WTC11 (cell line): Measurements from ENCODE around the gene SYNPO. TPM values are rescaled to one million over a fixed set of nuclear protein-coding genes. Genes with fewer than 3 reads are reported as not detected.

ENCODE experiments used
- ATAC-seq: fragments of 200-7000 bp; cut with Tn5 transposase; 2 replicates; pipeline ENCODE4 v1.10.0; 2021; ENCODE audit warnings: mild to moderate bottlenecking, moderate library complexity
- CTCF ChIA-PET: fragments of 300-600 bp; sonication (Branson Sonifier 250); formaldehyde crosslinking; loops from one replicate; lab custom pipeline; 2021; ENCODE audit warnings: antibody characterized with exemption; lab: Charles Lee
- POLR2A ChIA-PET: fragments of 350-600 bp; sonication (Branson Sonifier 250); formaldehyde crosslinking; loops from one replicate; lab custom pipeline; 2021; ENCODE audit warnings: antibody characterized with exemption; lab: Charles Lee
- DNase-seq: peaks from one replicate; pipeline ENCODE4 v3.0.0; 2021; ENCODE audit warnings: low spot score
- H3K27ac Mint-ChIP-seq: 2 replicates; pipeline ENCODE4 v1.8.0; 2021; ENCODE audit warnings: mixed read lengths
- H3K27me3 Mint-ChIP-seq: 2 replicates; pipeline ENCODE4 v1.8.0; 2021; ENCODE audit warnings: low read depth, mild to moderate bottlenecking, moderate library complexity, mixed read lengths
- H3K36me3 Mint-ChIP-seq: 2 replicates; pipeline ENCODE4 v1.8.0; 2021; ENCODE audit warnings: mixed read lengths
- H3K4me1 Mint-ChIP-seq: 2 replicates; pipeline ENCODE4 v1.8.0; 2022; ENCODE audit warnings: mixed read lengths
- H3K4me3 Mint-ChIP-seq: 2 replicates; pipeline ENCODE4 v1.8.0; 2021; ENCODE audit warnings: mild to moderate bottlenecking, moderate library complexity, mixed read lengths
- H3K9me3 Mint-ChIP-seq: 2 replicates; pipeline ENCODE4 v1.8.0; 2021; ENCODE audit warnings: mixed read lengths
- E2F5 ChIP-seq: sonication (generic); formaldehyde crosslinking; IDR thresholded peaks from 2 replicates; pipeline ENCODE4 v1.8.1; 2022; ENCODE audit warnings: mild to moderate bottlenecking, moderate library complexity, missing genetic modification reagents
- ERG ChIP-seq: fragments of 250-450 bp; sonication (Bioruptor Pico); IDR thresholded peaks from 2 replicates; pipeline ENCODE4 v1.8.0; 2021; ENCODE audit warnings: mild to moderate bottlenecking
- FOXK1 ChIP-seq: sonication (generic); formaldehyde crosslinking; IDR thresholded peaks from 2 replicates; pipeline ENCODE4 v1.8.0; 2022; ENCODE audit warnings: mild to moderate bottlenecking, moderate library complexity, missing genetic modification reagents
- FOXP4 ChIP-seq: sonication (generic); formaldehyde crosslinking; IDR thresholded peaks from 2 replicates; pipeline ENCODE4 v1.8.0; 2022; ENCODE audit warnings: mild to moderate bottlenecking, missing genetic modification reagents
- IRF2 ChIP-seq: sonication (generic); formaldehyde crosslinking; IDR thresholded peaks from 2 replicates; pipeline ENCODE4 v1.8.0; 2022; ENCODE audit warnings: low read depth, missing genetic modification reagents, borderline replicate concordance
- MAX ChIP-seq: sonication (generic); formaldehyde crosslinking; IDR thresholded peaks from 2 replicates; pipeline ENCODE4 v1.8.0; 2022; ENCODE audit warnings: mild to moderate bottlenecking, missing genetic modification reagents
- MYBL2 ChIP-seq: sonication (generic); formaldehyde crosslinking; IDR thresholded peaks from 2 replicates; pipeline ENCODE4 v1.8.1; 2023; ENCODE audit warnings: mild to moderate bottlenecking, moderate library complexity, missing genetic modification reagents
- NFE2L1 ChIP-seq: sonication (generic); formaldehyde crosslinking; IDR thresholded peaks from 2 replicates; pipeline ENCODE4 v1.8.1; 2023; ENCODE audit warnings: missing genetic modification reagents
- NFYB ChIP-seq: sonication (generic); formaldehyde crosslinking; conservative IDR thresholded peaks from 2 replicates; pipeline ENCODE4 v1.8.0; 2022; ENCODE audit warnings: low read depth, missing genetic modification reagents
- NR3C1 ChIP-seq: sonication (generic); formaldehyde crosslinking; conservative IDR thresholded peaks from 2 replicates; pipeline ENCODE4 v1.8.1; 2023; ENCODE audit warnings: low read depth, mild to moderate bottlenecking, missing genetic modification reagents
- PRDM15 ChIP-seq: sonication (generic); formaldehyde crosslinking; IDR thresholded peaks from 2 replicates; pipeline ENCODE4 v1.8.0; 2022; ENCODE audit warnings: missing genetic modification reagents
- PREB ChIP-seq: sonication (generic); formaldehyde crosslinking; IDR thresholded peaks from 2 replicates; pipeline ENCODE4 v1.8.1; 2022; ENCODE audit warnings: mild to moderate bottlenecking, missing genetic modification reagents, moderate library complexity, borderline replicate concordance
- STAT6 ChIP-seq: sonication (generic); formaldehyde crosslinking; conservative IDR thresholded peaks from 2 replicates; pipeline ENCODE4 v1.8.1; 2023; ENCODE audit warnings: mild to moderate bottlenecking, low read depth, missing genetic modification reagents, moderate library complexity
- ZBTB43 ChIP-seq: sonication (generic); formaldehyde crosslinking; IDR thresholded peaks from 2 replicates; pipeline ENCODE4 v1.8.1; 2023; ENCODE audit warnings: mild to moderate bottlenecking, missing genetic modification reagents
- ZNF138 ChIP-seq: sonication (generic); formaldehyde crosslinking; conservative IDR thresholded peaks from 2 replicates; pipeline ENCODE4 v1.8.1; 2022; ENCODE audit warnings: mild to moderate bottlenecking, moderate library complexity, missing genetic modification reagents
- ZNF512 ChIP-seq: sonication (generic); formaldehyde crosslinking; IDR thresholded peaks from 2 replicates; pipeline ENCODE4 v1.8.1; 2022; ENCODE audit warnings: missing genetic modification reagents, borderline replicate concordance
- total RNA-seq: library from RNA; stranded (reverse); gene quantifications from 3 replicates; pipeline ENCODE4 v1.2.3, GENCODE V29; 2021

SYNPO gene
- total RNA-seq, 1 experiment from 2014 or later, result 2.1 TPM

GRCh38 chr5:150658699-150659265 is 18.3 kb downstream of the SYNPO start:
- H3K4me3 Mint-ChIP-seq, result no peak overlapping the region
- no peak for DNase-seq
- H3K27ac Mint-ChIP-seq, result no peak overlapping the region
- H3K4me1 Mint-ChIP-seq, result peaks cover 26% of the 10 kb centered on the region
- POLR2A ChIA-PET, result interaction anchor here (0.6 kb wide), 1 partner anchor 219 kb away, joined by 5 read pairs; no protein-coding TSS in a partner anchor
- no peaks in the 10 kb centered on the region for H3K36me3 Mint-ChIP-seq
- TF ChIP-seq NFE2L1 (CRISPR knock-in tag) (no peak), ERG (no peak), MYBL2 (CRISPR knock-in tag) (no peak), ZNF512 (CRISPR knock-in tag) (no peak), ZBTB43 (CRISPR knock-in tag) (no peak), E2F5 (CRISPR knock-in tag) (no peak)
- TF ChIP-seq, all 79 proteins: peak for 0
- CTCF ChIA-PET, result interaction anchor here (0.6 to 4.1 kb wide), 3 partner anchors 13 to 84 kb away, joined by 3 to 31 read pairs (median 4); no protein-coding TSS in a partner anchor
- ATAC-seq, result no peak
- no peaks in the 10 kb centered on the region for H3K9me3 Mint-ChIP-seq
- H3K27me3 Mint-ChIP-seq, result peaks cover 12% of the 10 kb centered on the region

- Mint-ChIP-seq H3K9me3 (no peaks in the 10 kb centered on the region), H3K27me3 (peaks cover 12% of the 10 kb centered on the region), H3K4me1 (peaks cover 26% of the 10 kb centered on the region), H3K27ac (no peak overlapping the region), H3K36me3 (no peaks in the 10 kb centered on the region), H3K4me3 (no peak overlapping the region)
- POLR2A ChIA-PET, result interaction anchor here (0.6 kb wide), 1 partner anchor 218 kb away, joined by 5 read pairs; no protein-coding TSS in a partner anchor
- DNase-seq, result no peak
- no peak for ATAC-seq
- CTCF ChIA-PET, result interaction anchor here (1.6 to 2.4 kb wide), 4 partner anchors 12 to 99 kb away, joined by 5 to 16 read pairs (median 10); partner anchors contain the start of gene RBM22
- TF ChIP-seq PRDM15 (CRISPR knock-in tag) (no peak), NR3C1 (CRISPR knock-in tag) (no peak), PREB (no peak), NFYB (CRISPR knock-in tag) (no peak), FOXK1 (CRISPR knock-in tag) (no peak), IRF2 (CRISPR knock-in tag) (no peak), MAX (no peak), FOXP4 (no peak), STAT6 (CRISPR knock-in tag) (no peak), ZNF138 (no peak)
Observed at GRCh38 chr5:150659360-150660107, 19.1 kb downstream of the SYNPO start.
